Activated effector memory CD4-positive, alpha-beta T cell treated with anti-CD3 and anti-CD28 coated beads, Interleukin-2, amount 50 U/mL, for 16 hours (primary cell): Measurements from ENCODE around the gene BCL11A.
"Not testable (repeated sequence)": the region's sequence is repeated elsewhere in the genome, so short reads cannot be mapped to it uniquely, and the experiment has no call there.

Experiments used
- DNase-seq: peaks from one replicate; pipeline ENCODE4 v3.0.0-alpha.2; 2020

The BCL11A gene

DNA sequence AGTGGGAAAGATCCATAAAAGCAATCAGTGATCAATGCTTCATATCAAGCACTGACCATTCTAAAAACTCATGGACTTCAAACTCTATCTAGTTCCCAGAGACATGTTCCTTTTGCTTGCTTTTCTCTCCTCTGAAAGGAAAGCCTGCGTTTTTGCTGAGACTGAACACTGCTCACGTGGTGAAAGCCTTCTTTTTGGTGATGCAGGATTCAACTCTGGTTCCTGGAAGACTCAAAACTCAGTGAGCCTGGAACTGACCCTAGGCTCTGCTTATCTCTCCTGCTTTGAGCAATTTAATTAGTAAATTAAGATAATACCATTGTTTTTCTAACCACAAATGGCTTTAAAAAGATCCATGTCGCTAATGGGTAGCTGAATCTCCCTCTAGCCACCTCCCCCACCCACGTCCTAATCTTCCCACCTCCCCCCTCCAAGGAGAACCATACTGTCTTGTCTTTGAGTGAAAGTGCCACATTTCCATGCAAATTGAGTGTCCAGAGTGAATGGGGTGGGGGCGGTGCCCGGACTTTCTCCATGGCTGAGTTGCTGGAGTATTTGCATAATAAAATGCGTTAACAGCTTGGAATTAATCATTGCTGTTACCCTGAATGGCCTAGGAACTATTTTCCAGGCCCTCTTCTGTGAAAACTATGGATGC is 130.5 kb downstream of the BCL11A start:
- DNase-seq: no peak

DNA sequence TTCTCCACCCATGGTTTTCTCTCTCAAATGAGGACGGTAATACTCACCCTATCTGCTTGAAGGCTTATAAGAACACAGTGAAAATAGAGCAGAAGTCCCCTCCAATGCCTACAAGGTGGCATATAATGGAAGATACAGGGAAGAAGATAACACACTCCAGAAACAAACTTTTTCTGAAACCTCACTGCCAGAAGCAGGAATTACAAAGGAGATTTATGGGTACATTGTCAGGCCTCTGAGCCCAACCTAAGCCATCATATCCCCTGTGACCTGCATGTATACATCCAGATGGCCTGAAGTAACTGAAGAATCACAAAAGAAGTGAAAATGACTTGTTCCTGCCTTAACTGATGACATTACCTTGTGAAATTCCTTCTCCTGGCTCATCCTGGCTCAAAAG is 136.2 kb downstream of the BCL11A start:
- DNase-seq: not testable (repeated sequence)

DNA sequence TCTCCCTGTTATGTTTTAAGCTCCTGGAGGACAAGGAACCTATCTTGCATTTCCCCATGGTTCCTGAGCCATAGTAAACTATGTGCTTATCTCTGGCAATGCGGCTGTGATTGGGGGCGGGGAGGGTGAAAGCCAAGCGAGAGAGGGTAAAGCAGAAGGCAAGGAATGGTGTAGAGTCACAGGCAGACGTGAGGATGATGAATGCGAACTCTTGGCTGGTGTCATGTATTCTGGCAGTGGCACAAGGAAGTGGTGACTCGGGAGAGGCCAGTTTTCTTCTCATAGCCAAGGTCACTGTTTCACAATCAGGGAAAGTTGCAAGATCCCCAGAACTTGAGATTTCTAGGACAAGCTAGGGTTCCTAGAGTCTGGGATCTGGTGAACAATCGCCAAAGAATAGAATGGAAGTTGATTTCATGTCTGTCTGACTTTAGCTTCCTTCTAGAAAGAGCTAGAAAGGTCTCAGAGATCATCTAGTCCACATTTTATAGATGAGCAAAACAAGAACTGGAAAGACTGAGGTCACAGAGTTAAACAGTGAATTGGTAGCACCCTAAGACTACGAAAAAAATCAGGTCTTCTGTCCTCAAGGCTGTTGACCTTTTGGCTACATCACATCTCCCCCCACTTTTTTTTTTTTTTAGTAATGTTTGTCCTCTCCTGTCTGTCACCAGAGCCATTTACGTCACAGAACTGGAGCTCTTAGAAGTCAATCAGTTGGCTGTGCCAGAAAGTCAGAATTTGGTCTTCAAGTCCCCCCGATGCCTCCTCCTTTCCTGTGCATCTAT is 137.0 kb downstream of the BCL11A start:
- DNase-seq: no peak

DNA sequence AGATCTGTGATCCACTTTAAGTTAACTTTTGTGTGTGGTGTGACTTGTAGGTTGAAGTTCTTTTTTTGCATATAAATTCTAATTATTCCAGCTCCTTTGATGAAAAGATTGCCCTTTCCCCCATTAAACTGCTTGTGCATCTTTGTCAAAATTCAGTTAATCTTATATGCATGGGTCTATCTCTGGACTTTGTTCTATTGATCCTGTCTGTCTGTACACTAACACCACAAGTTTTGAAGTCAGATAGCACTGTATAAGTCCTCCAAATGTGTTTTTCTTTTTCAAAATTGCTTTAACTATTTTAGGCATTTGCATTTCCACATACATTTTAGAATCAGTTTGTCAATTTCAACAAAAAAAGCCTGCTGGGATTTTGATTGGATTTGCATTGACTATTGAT is 137.6 kb downstream of the BCL11A start:
- DNase-seq: no peak

DNA sequence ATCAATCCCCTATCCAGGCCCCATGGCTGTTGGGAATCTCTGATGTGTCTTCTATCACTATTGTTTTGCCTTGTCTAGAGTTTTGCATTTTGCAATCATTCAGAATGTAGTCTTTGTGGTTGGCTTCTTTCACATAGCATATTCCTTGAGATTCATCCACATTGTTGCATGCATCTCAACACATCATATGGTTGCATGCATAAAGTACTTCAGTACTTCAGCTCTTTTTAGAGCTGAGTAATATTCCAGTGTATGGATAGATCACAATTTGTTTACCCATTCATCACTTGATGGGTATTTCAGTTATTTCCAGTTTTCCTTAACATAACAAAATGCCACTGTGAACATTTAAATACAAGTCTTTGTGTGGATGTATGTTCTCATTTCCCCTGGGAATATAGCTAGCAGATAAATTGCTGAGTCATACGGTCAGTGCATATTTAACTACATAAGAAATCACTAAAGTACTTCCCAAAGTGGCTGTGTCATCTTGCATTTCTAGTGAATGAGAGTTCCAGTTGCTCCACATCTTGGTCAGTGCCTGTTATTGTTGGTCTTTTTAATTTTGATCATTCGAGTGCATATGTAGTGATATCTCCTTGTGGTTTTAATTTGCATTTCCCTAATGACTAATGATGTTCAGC is 138.8 kb downstream of the BCL11A start:
- no peak for DNase-seq

DNA sequence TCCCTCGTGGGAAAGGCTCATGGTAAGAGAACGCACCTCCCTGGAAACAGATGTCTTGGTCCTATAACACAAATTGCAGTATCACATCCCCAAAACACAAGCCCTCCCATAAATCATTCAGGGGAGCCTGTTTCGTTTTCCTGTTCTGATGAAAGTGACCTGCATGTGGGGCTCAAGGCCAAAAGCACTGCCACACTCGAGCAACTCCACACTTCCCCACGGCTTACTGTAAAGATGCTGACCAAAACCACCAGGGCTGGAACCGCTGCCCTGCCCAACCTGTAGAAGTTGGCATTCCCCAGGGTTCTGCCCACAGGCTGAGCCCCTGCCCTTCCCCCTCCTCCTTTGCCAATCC is 139.7 kb downstream of the BCL11A start:
- no peak for DNase-seq

DNA sequence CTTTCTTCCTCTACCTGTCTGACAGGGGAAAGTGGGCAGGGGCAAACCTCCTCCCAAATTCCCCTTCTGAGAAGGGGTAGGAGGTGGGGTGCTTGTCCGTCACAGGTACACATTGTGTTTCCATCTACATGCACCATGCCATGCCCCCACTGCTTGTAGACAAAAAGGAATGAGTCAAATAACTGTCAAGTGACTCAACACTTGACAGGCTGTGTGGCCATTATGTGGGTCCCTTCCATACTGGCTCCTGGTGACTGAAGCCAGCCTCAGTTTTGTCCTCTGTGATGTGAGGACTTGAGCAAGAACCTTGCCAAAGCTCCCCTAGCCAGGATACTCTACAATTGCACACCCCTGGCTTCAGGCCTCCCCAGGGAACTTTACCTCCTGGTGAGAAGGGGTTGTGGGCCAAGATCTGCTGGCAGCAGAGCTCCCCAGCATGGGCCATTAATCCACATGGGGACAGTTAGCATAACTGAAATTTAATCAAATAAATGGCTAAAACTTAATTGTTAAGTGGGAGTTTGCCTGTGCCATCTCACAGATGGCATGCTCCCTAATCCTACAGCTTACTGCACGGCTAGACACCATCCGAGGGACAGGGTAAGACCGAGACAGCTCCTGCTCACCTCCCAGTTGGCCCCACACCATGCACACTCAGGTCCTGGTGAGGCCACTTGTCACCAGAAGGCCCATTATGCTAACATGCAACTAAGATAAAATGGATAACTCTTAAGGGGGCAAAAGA is 140.2 kb downstream of the BCL11A start:
- no peak for DNase-seq

DNA sequence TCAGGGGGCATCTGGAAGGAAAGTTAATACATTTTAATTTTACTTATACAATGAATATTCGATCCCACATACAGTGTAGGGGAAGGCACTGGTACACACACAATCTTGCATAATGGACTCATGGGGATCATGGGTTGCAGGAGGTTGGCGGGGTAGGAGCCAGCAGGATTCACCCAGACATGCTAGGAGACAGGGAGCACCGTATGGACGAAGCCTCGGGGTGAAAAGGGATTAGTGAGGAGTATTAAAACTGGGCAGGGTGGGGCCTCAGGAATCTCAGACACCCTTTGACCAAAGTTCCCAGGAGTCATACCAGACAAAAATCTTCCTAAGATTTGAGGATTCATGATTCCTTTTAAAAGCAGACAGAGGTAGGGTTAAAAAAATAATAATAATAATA is 140.8 kb downstream of the BCL11A start:
- no peak for DNase-seq

DNA sequence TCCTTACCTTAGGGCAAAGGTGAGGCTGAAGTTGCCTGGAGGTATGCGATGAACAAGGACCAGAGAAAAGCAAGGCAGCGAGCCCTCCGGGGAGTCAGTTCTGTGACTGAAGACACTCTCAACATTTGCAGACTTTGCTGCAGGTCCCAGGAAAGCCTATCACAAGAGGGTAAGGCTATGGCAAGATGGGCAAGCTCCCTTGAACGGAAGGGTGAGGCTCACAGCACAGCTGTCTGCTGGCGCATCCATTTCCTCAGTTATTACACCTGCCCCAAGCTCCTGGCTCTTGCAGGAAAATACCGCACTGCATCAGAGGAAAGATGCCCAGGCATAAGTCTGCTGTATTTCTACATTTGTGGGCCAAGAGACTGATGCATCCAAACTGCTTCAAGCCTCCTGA is 141.4 kb downstream of the BCL11A start:
- DNase-seq: no peak

DNA sequence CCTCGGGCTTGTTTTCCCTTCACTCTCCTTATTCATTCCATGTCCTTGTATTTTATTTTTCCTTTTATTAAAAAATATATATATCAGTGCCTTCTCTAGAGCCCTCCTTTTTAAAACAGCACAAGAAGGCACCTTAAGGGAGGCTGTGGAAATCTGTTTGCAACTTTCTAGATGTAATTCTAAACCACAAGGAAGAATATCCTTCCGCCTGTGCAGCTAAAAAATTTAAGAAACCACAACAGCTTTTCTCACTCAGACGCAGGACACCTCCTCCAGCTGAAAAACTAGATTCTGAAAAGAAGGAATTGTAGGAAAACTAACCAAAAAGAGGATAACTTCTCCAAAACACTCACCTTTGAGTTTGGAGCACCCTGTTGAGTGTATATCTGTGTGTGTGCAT is 142.2 kb downstream of the BCL11A start:
- DNase-seq: no peak

DNA sequence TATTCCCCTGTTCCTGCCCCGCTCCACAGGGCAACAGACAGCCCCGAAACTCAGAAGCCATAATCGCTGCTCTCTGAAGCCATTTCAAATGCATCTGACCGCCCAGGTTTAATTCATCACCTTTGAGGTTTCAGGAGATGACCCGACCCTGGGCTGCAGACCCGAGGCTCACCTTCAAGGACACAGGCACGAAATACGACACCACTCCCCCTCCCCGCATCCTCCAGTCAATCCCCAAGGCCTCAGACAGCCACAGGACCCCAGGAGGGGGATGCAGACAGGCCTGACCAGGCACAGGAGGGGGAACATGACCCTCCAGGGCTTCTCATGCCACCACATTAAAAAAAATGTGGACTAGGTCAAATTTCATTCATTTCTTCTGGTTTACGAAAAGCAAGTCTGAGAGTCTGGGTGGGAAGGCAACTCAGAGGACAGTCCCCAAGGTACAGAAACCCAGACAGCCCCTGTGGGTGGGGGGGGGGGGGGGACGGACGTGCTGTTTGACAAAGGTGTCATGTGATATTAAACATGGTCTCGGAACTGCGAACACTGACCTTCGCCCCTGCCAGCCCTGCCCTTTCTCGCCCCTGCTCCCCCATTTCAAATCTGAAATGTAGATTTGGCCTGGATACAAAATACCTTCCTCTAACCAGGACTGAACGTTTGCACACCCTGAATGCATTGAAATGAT is 142.9 kb downstream of the BCL11A start:
- no peak for DNase-seq

DNA sequence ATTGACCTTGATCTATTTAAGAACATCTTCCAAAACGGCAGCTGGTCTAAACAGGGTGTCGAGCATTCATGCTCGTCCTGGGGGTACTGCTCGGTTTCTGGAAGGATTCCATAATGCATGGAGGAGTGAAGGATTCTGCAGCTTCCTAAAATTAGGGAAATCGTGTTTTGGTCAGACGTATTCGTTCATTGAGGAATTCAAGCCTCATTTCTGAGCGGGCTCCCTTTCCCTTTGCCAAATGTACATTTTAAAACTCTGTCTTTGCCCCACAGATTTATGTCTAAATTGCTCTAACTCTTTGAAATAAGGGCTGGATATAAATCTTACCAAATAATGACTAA is 144.0 kb downstream of the BCL11A start:
- DNase-seq: no peak

DNA sequence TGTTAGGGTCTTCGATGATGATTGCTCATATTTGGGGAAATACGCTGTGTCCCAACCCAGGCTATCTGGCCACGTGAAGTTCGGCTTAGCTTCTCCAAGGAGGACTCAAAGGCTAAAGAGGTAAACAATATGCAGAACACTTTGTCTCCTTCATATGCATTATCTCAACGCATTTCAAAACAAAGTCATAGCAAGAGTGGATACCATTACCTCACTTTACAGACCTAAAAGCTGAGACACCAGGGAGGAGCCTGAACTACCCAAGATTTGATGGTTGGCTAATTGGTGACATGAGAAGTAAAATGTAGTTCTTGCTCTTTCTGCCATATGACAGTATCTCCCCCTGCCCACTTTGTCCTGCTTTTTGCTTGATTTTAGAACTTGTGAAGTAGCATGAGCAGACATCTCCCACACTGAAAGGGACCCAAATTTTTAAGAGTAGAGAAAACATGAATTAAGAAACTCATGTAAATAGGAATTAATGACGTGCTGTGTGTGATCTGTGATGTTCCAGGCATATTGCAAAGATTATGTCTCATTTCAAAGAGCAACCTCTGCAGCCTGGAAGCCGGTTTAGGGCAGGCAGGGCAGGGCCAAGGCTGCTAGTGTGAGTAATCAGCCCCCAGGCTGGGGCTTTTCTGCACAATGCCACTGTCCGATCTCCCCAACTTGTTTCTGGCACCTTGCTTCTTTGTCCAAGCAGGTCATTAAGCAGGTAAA is 144.5 kb downstream of the BCL11A start:
- no peak for DNase-seq

DNA sequence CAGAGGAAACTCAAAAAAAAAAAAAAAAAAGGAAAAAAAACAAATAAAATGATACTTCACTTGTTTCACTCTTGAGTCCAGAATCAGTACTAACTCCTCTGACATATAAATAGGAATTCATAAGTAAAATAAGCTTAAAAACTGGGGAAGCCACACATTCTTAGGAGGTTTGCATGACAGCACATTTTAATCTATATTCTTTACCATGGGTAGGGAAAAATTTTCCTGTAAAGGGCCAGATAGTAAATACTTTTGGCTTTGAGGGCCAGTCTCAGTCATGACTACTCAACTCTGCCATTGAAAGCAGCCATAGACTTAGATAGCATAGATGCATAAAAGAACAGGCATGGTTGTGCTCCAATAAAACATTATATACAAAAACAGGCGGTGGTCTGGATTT is 145.2 kb downstream of the BCL11A start:
- DNase-seq: no peak

DNA sequence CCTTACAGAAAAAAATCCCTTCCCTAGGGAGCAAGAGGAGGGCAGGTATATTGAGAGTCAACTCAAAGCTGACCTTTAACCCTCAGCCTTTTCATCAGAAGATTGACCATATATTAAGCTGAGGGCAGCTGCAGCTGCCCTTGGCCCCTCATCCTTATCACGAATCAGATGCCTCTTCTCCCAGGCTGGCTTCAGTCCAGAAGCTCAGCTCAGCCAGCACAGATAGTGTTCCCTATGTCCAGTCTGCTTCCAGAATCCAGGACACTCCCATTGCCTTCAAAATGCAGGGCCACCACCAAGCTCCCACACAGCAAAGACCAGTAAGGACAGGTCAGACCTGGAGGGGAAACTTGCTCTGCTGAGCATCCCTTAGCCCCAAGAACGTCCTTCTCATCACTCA is 146.1 kb downstream of the BCL11A start:
- DNase-seq: no peak

DNA sequence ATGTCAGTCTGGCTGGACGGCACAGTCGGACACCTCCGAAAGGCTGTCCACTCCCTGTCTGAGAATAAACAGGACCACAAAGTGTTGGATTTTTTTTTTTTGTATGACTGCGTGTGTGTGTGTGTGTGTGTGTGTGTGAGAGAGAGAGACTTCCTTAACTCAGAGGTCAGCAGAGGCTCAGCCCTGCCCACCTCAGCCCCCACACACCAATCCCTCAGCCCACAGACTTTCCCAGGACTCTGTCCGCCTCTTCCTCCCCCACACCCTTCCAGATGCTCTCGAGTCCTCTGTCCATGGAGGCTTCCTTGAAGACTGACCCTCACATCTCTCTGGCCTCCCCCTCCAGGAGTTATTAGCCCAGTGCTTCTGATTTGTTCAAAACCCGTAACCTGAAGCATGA is 147.3 kb downstream of the BCL11A start:
- no peak for DNase-seq

DNA sequence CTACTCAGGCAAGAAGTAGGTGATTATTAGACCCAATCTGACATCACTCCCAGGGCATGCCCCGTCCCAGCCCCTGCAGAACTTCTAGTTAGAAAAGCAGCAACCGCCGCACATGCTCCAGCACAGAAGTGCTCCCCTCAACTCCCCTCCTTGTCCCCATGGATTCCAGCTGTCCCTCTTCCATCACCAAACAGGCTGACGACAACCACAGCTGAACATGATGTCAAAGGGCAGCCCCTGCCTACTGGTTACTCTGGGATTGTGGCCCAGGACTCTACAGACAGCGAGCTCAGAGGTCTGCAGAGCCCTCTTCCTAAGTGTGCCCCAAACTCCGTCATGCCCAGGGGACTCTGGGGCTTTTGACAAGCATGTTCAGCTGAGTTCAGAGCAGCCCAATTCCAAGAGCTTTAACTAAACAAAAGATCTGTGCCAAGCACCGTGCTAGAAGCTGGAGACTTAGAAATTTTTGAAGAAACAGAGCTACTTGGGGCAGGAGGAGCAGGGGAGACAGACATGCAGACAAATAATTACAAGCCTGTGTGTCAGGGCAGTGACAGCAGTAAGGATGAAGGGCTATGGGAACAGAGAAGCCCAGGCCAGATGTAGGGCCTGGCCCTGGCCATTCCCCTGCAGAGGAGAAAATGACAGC is 148.1 kb downstream of the BCL11A start:
- no peak for DNase-seq
